CD14-positive monocyte (primary cell): ENCODE measurements around the gene LDAH. TPM values are rescaled to one million over a fixed set of nuclear protein-coding genes. Genes with fewer than 3 reads are reported as not detected.

Source experiments
- DNase-seq, 3 donors: peaks; one replicate each; pipeline ENCODE4 v3.0.0-alpha.2; 2011 to 2022
- H2AFZ ChIP-seq: 2 replicates; pipeline ENCODE4 v1.6.0; 2012; ENCODE audit warnings: mild to moderate bottlenecking, low read depth, low read length, inconsistent platforms; ENCODE audit not compliant: insufficient read depth, poor library complexity, severe bottlenecking
- H3K27ac ChIP-seq, 2 donors: 1 replicate in 1 of 2; 2 replicates in 1 of 2; pipeline ENCODE4 v1.5.1; 2012 to 2013; ENCODE audit warnings: low read length in 2 of 2, control low read depth in 1 of 2, inconsistent platforms in 1 of 2, low read depth in 1 of 2, mild to moderate bottlenecking in 1 of 2
- H3K27me3 ChIP-seq, 2 donors: one replicate each; pipeline versions ENCODE4 v1.6.0 to v1.6.1; 2011 to 2013; ENCODE audit warnings: low read length in 2 of 2; ENCODE audit not compliant: control insufficient read depth in 2 of 2, insufficient read depth in 2 of 2
- H3K36me3 ChIP-seq, 2 donors: replicated peaks in 1 of 2; 1 replicate in 1 of 2; 2 replicates in 1 of 2; pipeline versions ENCODE4 v1.5.1 to v1.6.1; 2012 to 2013; ENCODE audit warnings: low read length in 2 of 2, control low read depth in 1 of 2, inconsistent platforms in 1 of 2, mild to moderate bottlenecking in 1 of 2; ENCODE audit not compliant: insufficient read depth in 2 of 2, control insufficient read depth in 1 of 2
- H3K4me1 ChIP-seq, 2 donors: 1 replicate in 1 of 2; 2 replicates in 1 of 2; pipeline versions ENCODE4 v1.5.1 to v1.6.1; 2012 to 2013; ENCODE audit warnings: low read length in 2 of 2, control low read depth in 1 of 2, inconsistent platforms in 1 of 2, mild to moderate bottlenecking in 1 of 2, moderate library complexity in 1 of 2; ENCODE audit not compliant: insufficient read depth in 2 of 2, control insufficient read depth in 1 of 2
- H3K4me2 ChIP-seq: replicated peaks from 2 replicates; pipeline ENCODE3; 2012; ENCODE audit warnings: low read length, moderate library complexity, mild to moderate bottlenecking; ENCODE audit not compliant: poor library complexity, severe bottlenecking; ENCODE audit errors: extremely low read depth
- H3K4me3 ChIP-seq, 3 experiments: fragments of 200-600 bp in 1 of 3; sonication (generic) in 1 of 3; replicated peaks in 1 of 3; 1 replicate in 2 of 3; 2 replicates in 1 of 3; pipeline ENCODE4 v1.5.1; 2011 to 2013; ENCODE audit warnings: low read length in 3 of 3, mild to moderate bottlenecking in 3 of 3, control low read depth in 2 of 3, low read depth in 2 of 3, inconsistent platforms in 1 of 3, moderate library complexity in 1 of 3
- H3K79me2 ChIP-seq: 2 replicates; pipeline ENCODE4 v1.6.0; 2012; ENCODE audit warnings: mild to moderate bottlenecking, control low read depth, inconsistent platforms, low read length, moderate library complexity; ENCODE audit not compliant: insufficient read depth
- H3K9ac ChIP-seq: 2 replicates; pipeline ENCODE4 v1.6.0; 2017; ENCODE audit warnings: low read length, mild to moderate bottlenecking; ENCODE audit not compliant: insufficient read depth, poor library complexity, severe bottlenecking
- H3K9me3 ChIP-seq, 2 donors: replicated peaks in 1 of 2; 1 replicate in 1 of 2; 2 replicates in 1 of 2; pipeline versions ENCODE4 v1.5.1 to v1.6.1; 2012 to 2013; ENCODE audit warnings: low read length in 2 of 2, control low read depth in 1 of 2; ENCODE audit not compliant: control insufficient read depth in 1 of 2, insufficient read depth in 1 of 2
- H4K20me1 ChIP-seq: 2 replicates; pipeline ENCODE4 v1.6.0; 2012; ENCODE audit warnings: mild to moderate bottlenecking, low read length, control low read depth, moderate library complexity; ENCODE audit not compliant: insufficient read depth
- H3K27ac Mint-ChIP-seq, 7 donors: one replicate each; pipeline ENCODE4 v1.8.0; 2020; ENCODE audit warnings: mild to moderate bottlenecking in 7 of 7, mixed read lengths in 7 of 7, moderate library complexity in 6 of 7, inconsistent platforms in 2 of 7
- H3K27me3 Mint-ChIP-seq, 3 donors: one replicate each; pipeline ENCODE4 v1.8.0; 2021 to 2022; ENCODE audit warnings: low read depth in 3 of 3, mild to moderate bottlenecking in 3 of 3, mixed read lengths in 3 of 3, moderate library complexity in 3 of 3, inconsistent platforms in 1 of 3
- H3K36me3 Mint-ChIP-seq, 2 donors: one replicate each; pipeline ENCODE4 v1.8.0; 2020; ENCODE audit warnings: mixed read lengths in 2 of 2, inconsistent platforms in 1 of 2, mild to moderate bottlenecking in 1 of 2
- H3K4me1 Mint-ChIP-seq: one replicate; pipeline ENCODE4 v1.8.0; 2020; ENCODE audit warnings: mild to moderate bottlenecking, mixed read lengths
- H3K4me3 Mint-ChIP-seq, 2 donors: one replicate each; pipeline ENCODE4 v1.8.0; 2020; ENCODE audit warnings: mild to moderate bottlenecking in 2 of 2, mixed read lengths in 2 of 2, moderate library complexity in 1 of 2
- H3K9me3 Mint-ChIP-seq, 7 donors: one replicate each; pipeline ENCODE4 v1.8.0; 2020 to 2022; ENCODE audit warnings: mixed read lengths in 7 of 7, mild to moderate bottlenecking in 6 of 7, moderate library complexity in 6 of 7, inconsistent platforms in 2 of 7
- CTCF ChIP-seq: fragments of 200-600 bp; IDR thresholded peaks from one replicate; pipeline ENCODE4 v1.8.0; 2022; ENCODE audit warnings: antibody characterized with exemption, mild to moderate bottlenecking
- WGBS: methylation state at CpG from one replicate; pipeline ENCODE4 v1.1.5; 2013; ENCODE audit warnings: missing lambda C conversion rate; ENCODE audit not compliant: insufficient coverage; 5-methylcytosine and 5-hydroxymethylcytosine counted together
- intact Hi-C, 2 donors: fragments of 100-400 bp; cut with micrococcal nuclease; formaldehyde crosslinking; loops; one replicate each; pipeline versions ENCODE4 v1.15.0 to v1.15.1; 2023
- polyA plus RNA-seq, 3 donors: library from polyadenylated mRNA; depleted of rRNA in 1 of 3; unstranded in 2 of 3; stranded (reverse) in 1 of 3; fragments of 300-500 nt in 2 of 3; fragments of >200 nt in 1 of 3; fragmentation: Illumina TruSeq in 2 of 3; gene quantifications; 1 replicate in 2 of 3; 2 replicates in 1 of 3; pipeline ENCODE4 v1.2.3, GENCODE V29; 2012 to 2021

LDAH gene
- polyA plus RNA-seq, 3 donors: 3.7 to 5.7 (median 5.0) TPM

- Mint-ChIP-seq H3K4me3 (no peak overlapping the region), H3K27ac (no peak overlapping the region), H3K4me1 (peaks cover 44% of the 10 kb centered on the region), H3K36me3 (peaks cover 65% of the 10 kb centered on the region in 2 donors), H3K27me3 (peaks cover 0 to 5% (median 2%) of the 10 kb centered on the region in 3 donors), H3K9me3 (peaks cover 0 to 2% (median 0%) of the 10 kb centered on the region in 7 donors)
- Histone ChIP-seq H3K4me2 (no peak overlapping the region), H3K27me3 (no peaks in the 10 kb centered on the region), H4K20me1 (peaks cover 84% of the 10 kb centered on the region), H3K4me1 (peaks cover 18 to 22% of the 10 kb centered on the region in 2 donors), H3K9me3 (no peaks in the 10 kb centered on the region), H2AFZ (no peak overlapping the region), H3K79me2 (peaks cover 47% of the 10 kb centered on the region), H3K36me3 (peaks cover 51 to 69% of the 10 kb centered on the region in 2 donors), H3K4me3 (no peak overlapping the region), H3K27ac (no peak overlapping the region), H3K9ac (no peak overlapping the region)
- no peak for DNase-seq
- 95% methylated on average over 7 of the region's 10 CpGs for WGBS
- intact Hi-C loops: loop anchor here in 1 of 2 donors (10.0 kb wide), 1 partner anchor 761 kb away; no protein-coding TSS in a partner anchor
- TF ChIP-seq CTCF: no peak
Observed at GRCh38 chr2:20645761-20646160, 177.1 kb downstream of the LDAH start.

- no peak for DNase-seq
- Histone ChIP-seq H3K36me3 (peaks cover 55 to 74% of the 10 kb centered on the region in 2 donors), H3K27ac (no peak overlapping the region), H3K79me2 (peaks cover 43% of the 10 kb centered on the region), H4K20me1 (peaks cover 89% of the 10 kb centered on the region), H3K9ac (no peak overlapping the region), H3K4me3 (no peak overlapping the region), H3K9me3 (no peaks in the 10 kb centered on the region), H3K27me3 (no peaks in the 10 kb centered on the region), H2AFZ (no peak overlapping the region), H3K4me1 (peaks cover 16 to 20% of the 10 kb centered on the region in 2 donors), H3K4me2 (no peak overlapping the region)
- intact Hi-C loops: loop anchor here in 1 of 2 donors (10.0 kb wide), 1 partner anchor 760 kb away; no protein-coding TSS in a partner anchor
- H3K4me1 Mint-ChIP-seq: peaks cover 41% of the 10 kb centered on the region
- peaks cover 0 to 2% (median 0%) of the 10 kb centered on the region in 7 donors for H3K9me3 Mint-ChIP-seq
- TF ChIP-seq CTCF: no peak
- peaks cover 70% of the 10 kb centered on the region in 2 donors for H3K36me3 Mint-ChIP-seq
- H3K27ac Mint-ChIP-seq: peak overlapping the region in 1 of 7 donors; percentile 13
- no peak overlapping the region for H3K4me3 Mint-ChIP-seq
- peaks cover 0 to 5% (median 2%) of the 10 kb centered on the region in 3 donors for H3K27me3 Mint-ChIP-seq
- WGBS: 94% methylated on average over 11 of the region's 14 CpGs
Observed at GRCh38 chr2:20645301-20645701, 177.6 kb downstream of the LDAH start.
